Psoas muscle (tissue), 8 donors: Measurements from ENCODE around the gene CDH18. TPM values are rescaled to one million over a fixed set of nuclear protein-coding genes. Genes with fewer than 3 reads are reported as not detected.

ENCODE experiments used
- ATAC-seq, 4 donors: fragments of 200-7000 bp; cut with Tn5 transposase; one replicate each; pipeline ENCODE4 v1.9.1; 2020; ENCODE audit warnings: moderate library complexity in 3 of 4, mild to moderate bottlenecking in 2 of 4
- DNase-seq, 2 donors: peaks; one replicate each; pipeline ENCODE4 v3.0.0-alpha.2; 2020
- H3K27ac ChIP-seq: fragments of 200-600 bp; one replicate; pipeline ENCODE4 v1.8.0; 2022
- H3K27me3 ChIP-seq, 3 donors: fragments of 200-600 bp in 1 of 3; one replicate each; pipeline versions ENCODE4 v1.6.1 to v1.8.0; 2013 to 2022; ENCODE audit warnings: low read length in 2 of 3, mild to moderate bottlenecking in 2 of 3, moderate library complexity in 1 of 3; ENCODE audit not compliant: insufficient read depth in 3 of 3
- H3K36me3 ChIP-seq, 2 donors: fragments of 200-600 bp in 1 of 2; one replicate each; pipeline versions ENCODE4 v1.6.1 to v1.8.0; 2013 to 2022; ENCODE audit warnings: low read depth in 1 of 2, mild to moderate bottlenecking in 1 of 2, moderate library complexity in 1 of 2; ENCODE audit not compliant: insufficient read depth in 1 of 2
- H3K4me1 ChIP-seq: fragments of 200-600 bp; one replicate; pipeline ENCODE4 v1.8.0; 2022
- H3K4me3 ChIP-seq: fragments of 200-600 bp; one replicate; pipeline ENCODE4 v1.8.0; 2022; ENCODE audit warnings: mild to moderate bottlenecking
- H3K9me3 ChIP-seq: fragments of 200-600 bp; one replicate; pipeline ENCODE4 v1.8.0; 2022
- CTCF ChIP-seq: fragments of 200-600 bp; IDR thresholded peaks from one replicate; pipeline ENCODE4 v1.8.0; 2022; ENCODE audit warnings: antibody characterized with exemption
- WGBS, 3 donors: extraction: QIAGEN DNeasy Blood & Tissue Kit; methylation state at CpG; one replicate each; pipeline versions ENCODE4 v1.1.6 to v1.1.7; 2013; 5-methylcytosine and 5-hydroxymethylcytosine counted together
- intact Hi-C, 2 donors: fragments of 100-400 bp; cut with DNase I; formaldehyde crosslinking; loops; one replicate each; pipeline versions ENCODE4 v1.11.0 to v1.14.2; 2022
- polyA plus RNA-seq, 3 donors: library from polyadenylated mRNA; stranded (reverse); fragments of 200-250 nt; gene quantifications; one replicate each; pipeline ENCODE4 v1.2.3, GENCODE V29; 2013
- total RNA-seq, 4 donors: library from RNA; stranded (reverse); fragmentation: NEBNext Ultra II Directional in 2 of 4; extraction: Animal tissue kit (Norgen Biotek cat#: 25700) in 2 of 4; gene quantifications; one replicate each; pipeline versions ENCODE4 v1.2.1 to v1.2.4, GENCODE V29; 2021 to 2023
- donor health status: healthy with polysubstance abuse.
- donor health status: DM: no; HTN: no; CAD: no; lungs with moderate emphysema.
- donor health status: Bipolar disorder and iron deficiency.
- donor health status: healthy.
- donor health status: DM: yes; HTN: yes; CAD: no.
- donor health status: DM: no; HTN: no; CAD: no.
- donor health status: DM: no; HTN: no; CAD: no.
- donor health status: DM: yes; HTN: yes; CAD: no.

Gene CDH18
- total and polyA plus RNA-seq, 7 donors, result 0.03 TPM; not detected in 5

DNA sequence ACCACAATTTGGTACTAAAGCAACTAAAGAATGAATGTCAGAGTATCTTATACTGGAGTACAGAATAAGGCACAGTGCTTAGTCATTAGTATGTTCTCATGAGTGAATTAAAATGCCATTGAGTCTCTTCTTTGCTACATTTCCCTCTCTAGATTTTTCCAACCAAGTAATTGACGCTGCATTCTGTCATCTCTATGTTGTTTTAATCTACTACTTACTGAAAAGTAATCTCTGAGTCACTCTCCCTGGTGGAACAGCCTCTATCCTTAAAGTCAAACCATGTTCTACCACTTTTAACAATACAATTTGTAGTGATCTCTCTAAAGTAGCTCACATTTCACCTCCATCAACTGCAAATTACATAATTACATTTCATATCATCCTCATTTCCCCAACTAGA lies 495.1 kb downstream of the CDH18 start:
- Histone ChIP-seq H3K27me3 (no peaks in the 10 kb centered on the region), H3K9me3 (no peaks in the 10 kb centered on the region), H3K27ac (no peak overlapping the region), H3K4me3 (no peak overlapping the region), H3K36me3 (no peaks in the 10 kb centered on the region), H3K4me1 (no peaks in the 10 kb centered on the region)
- DNase-seq, result no peak
- no peak for ATAC-seq
- WGBS, 3 donors, result 68 to 82% (median 77%) methylated on average over 1 of the region's 1 CpG
- TF ChIP-seq CTCF, result no peak
- intact Hi-C loops, result no loop called here

- DNase-seq (no peak), ATAC-seq (no peak)
- Histone ChIP-seq H3K36me3 (no peaks in the 10 kb centered on the region), H3K9me3 (no peaks in the 10 kb centered on the region), H3K27me3 (no peaks in the 10 kb centered on the region), H3K27ac (no peak overlapping the region), H3K4me1 (no peaks in the 10 kb centered on the region), H3K4me3 (no peak overlapping the region)
- TF ChIP-seq CTCF, result no peak
- intact Hi-C loops, result no loop called here
- 34 to 45% (median 40%) methylated on average over 3 of the region's 3 CpGs for WGBS, 3 donors
Observed at GRCh38 chr5:19488786-19489185, 499.2 kb downstream of the CDH18 start.

GRCh38 chr5:19487480-19487879 lies 500.5 kb downstream of the CDH18 start:
- ATAC-seq (no peak), DNase-seq (no peak)
- H3K4me1 ChIP-seq, result no peaks in the 10 kb centered on the region
- H3K36me3 ChIP-seq, result no peaks in the 10 kb centered on the region
- no peak for TF ChIP-seq CTCF
- no peaks in the 10 kb centered on the region for H3K9me3 ChIP-seq
- intact Hi-C loops, result no loop called here
- H3K27ac ChIP-seq, result no peak overlapping the region
- no peaks in the 10 kb centered on the region for H3K27me3 ChIP-seq
- H3K4me3 ChIP-seq, result no peak overlapping the region

DNA sequence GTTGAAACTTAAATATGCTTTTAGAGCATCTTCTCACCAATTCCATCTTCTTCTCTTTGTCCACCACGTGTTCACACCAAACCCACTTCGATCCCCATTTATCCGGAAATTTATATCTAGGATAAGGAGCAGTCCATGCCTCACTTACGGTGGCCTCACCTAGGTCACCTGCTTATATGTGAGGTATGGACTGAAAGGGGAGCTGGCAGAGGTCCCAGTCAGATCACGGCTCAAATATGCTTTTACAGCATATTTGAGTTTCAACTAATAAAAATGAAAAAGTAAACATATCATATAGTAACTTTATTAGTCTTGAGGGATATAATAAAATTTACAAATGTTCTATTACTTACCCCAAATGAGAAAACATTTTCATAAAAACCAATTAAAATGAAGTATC lies 508.4 kb downstream of the CDH18 start:
- no peak for ATAC-seq
- no peak overlapping the region for H3K4me3 ChIP-seq
- intact Hi-C loops, result no loop called here
- 81 to 86% (median 81%) methylated on average over 5 of the region's 5 CpGs for WGBS, 3 donors
- no peak for TF ChIP-seq CTCF
- no peaks in the 10 kb centered on the region for H3K9me3 ChIP-seq
- no peaks in the 10 kb centered on the region for H3K27me3 ChIP-seq
- no peaks in the 10 kb centered on the region for H3K4me1 ChIP-seq
- H3K27ac ChIP-seq, result no peak overlapping the region
- no peaks in the 10 kb centered on the region for H3K36me3 ChIP-seq
- no peak for DNase-seq

GRCh38 chr5:19462019-19462418 lies 526.0 kb downstream of the CDH18 start:
- Histone ChIP-seq H3K9me3 (no peaks in the 10 kb centered on the region), H3K27me3 (no peaks in the 10 kb centered on the region), H3K36me3 (no peaks in the 10 kb centered on the region), H3K27ac (no peak overlapping the region), H3K4me1 (no peaks in the 10 kb centered on the region), H3K4me3 (no peak overlapping the region)
- WGBS, 3 donors, result 49 to 60% (median 57%) methylated on average over 1 of the region's 1 CpG
- no peak for DNase-seq
- TF ChIP-seq CTCF, result no peak
- intact Hi-C loops, result no loop called here
- no peak for ATAC-seq
